Measurements from ENCODE around the gene SMPX. TPM values are rescaled to one million over a fixed set of nuclear protein-coding genes. Genes with fewer than 3 reads are reported as not detected.

Gene SMPX
- total RNA-seq, 1 donor from 2014 or later = not detected

DNA sequence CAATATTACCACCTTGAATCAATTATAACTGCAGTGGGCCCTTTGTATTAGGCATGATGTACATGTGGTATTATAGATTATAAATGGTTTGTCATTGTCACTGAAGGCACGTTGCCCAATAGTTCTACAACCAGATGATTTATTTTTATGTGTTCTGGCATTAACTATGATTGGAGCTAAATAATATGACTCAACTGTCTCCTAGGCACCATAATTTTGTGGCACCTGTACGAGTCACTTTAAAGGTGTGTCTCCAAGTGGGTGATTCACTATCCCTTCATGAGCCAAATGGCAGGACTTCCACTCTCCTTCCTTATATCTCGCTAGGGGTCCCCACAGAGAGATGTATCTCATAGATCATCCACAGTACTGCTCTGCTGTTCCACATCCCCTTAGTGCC, 6.1 kb upstream of the SMPX start:
- no peak overlapping the region for H3K27ac Mint-ChIP-seq (ENCODE audit: unreplicated experiment)
- no peaks in the 10 kb centered on the region for H3K27me3 ChIP-seq (ENCODE audit: insufficient read depth, low read length)
- no peaks in the 10 kb centered on the region for H4K20me1 ChIP-seq (ENCODE audit: insufficient read depth, low read length)

GRCh38 chrX:21758488-21758887, 572 bp upstream of the SMPX start:
- H3K9me3 ChIP-seq (ENCODE audit: insufficient read depth, low read depth, low read length) = no peaks in the 10 kb centered on the region
- H3K27me3 ChIP-seq (ENCODE audit: insufficient read depth, low read length) = no peaks in the 10 kb centered on the region
- H3K9me3 Mint-ChIP-seq (ENCODE audit: unreplicated experiment) = no peaks in the 10 kb centered on the region
- no peaks in the 10 kb centered on the region for H3K4me1 ChIP-seq (ENCODE audit: insufficient read depth, low read length)
- no peak overlapping the region for H3K27ac Mint-ChIP-seq (ENCODE audit: unreplicated experiment)
- no peak overlapping the region for H3K4me2 ChIP-seq (ENCODE audit: low read length)
- H3K36me3 ChIP-seq (ENCODE audit: insufficient read depth, low read length) = no peaks in the 10 kb centered on the region
- peaks cover 6% of the 10 kb centered on the region for H3K4me1 Mint-ChIP-seq (ENCODE audit: low read depth, unreplicated experiment)
- H2AFZ ChIP-seq (ENCODE audit: low read depth, low read length) = no peak overlapping the region
- H3K27ac ChIP-seq (ENCODE audit: low read depth, low read length) = no peak overlapping the region
- TF ChIP-seq, protein P1, sequence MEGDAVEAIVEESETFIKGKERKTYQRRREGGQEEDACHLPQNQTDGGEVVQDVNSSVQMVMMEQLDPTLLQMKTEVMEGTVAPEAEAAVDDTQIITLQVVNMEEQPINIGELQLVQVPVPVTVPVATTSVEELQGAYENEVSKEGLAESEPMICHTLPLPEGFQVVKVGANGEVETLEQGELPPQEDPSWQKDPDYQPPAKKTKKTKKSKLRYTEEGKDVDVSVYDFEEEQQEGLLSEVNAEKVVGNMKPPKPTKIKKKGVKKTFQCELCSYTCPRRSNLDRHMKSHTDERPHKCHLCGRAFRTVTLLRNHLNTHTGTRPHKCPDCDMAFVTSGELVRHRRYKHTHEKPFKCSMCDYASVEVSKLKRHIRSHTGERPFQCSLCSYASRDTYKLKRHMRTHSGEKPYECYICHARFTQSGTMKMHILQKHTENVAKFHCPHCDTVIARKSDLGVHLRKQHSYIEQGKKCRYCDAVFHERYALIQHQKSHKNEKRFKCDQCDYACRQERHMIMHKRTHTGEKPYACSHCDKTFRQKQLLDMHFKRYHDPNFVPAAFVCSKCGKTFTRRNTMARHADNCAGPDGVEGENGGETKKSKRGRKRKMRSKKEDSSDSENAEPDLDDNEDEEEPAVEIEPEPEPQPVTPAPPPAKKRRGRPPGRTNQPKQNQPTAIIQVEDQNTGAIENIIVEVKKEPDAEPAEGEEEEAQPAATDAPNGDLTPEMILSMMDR (IDR thresholded peaks at IDR 0.05; ENCODE audit: insufficient read depth, low read depth, low read length) = no peak
- no peak for TF ChIP-seq EZH2 (IDR thresholded peaks at IDR 0.05; ENCODE audit: insufficient read depth, low read length)
- H3K79me2 ChIP-seq (ENCODE audit: insufficient read depth, low read length) = no peaks in the 10 kb centered on the region
- H3K4me3 ChIP-seq (ENCODE audit: insufficient read depth, low read depth, low read length) = no peak overlapping the region
- no peak for FAIRE-seq
- no peaks in the 10 kb centered on the region for H3K36me3 Mint-ChIP-seq (ENCODE audit: low read depth, unreplicated experiment)
- H3K9ac ChIP-seq (ENCODE audit: low read length) = no peak overlapping the region
- H3K27me3 Mint-ChIP-seq (ENCODE audit: low read depth, unreplicated experiment) = no peaks in the 10 kb centered on the region
- H3K4me3 Mint-ChIP-seq (ENCODE audit: unreplicated experiment) = no peak overlapping the region
- no peaks in the 10 kb centered on the region for H4K20me1 ChIP-seq (ENCODE audit: insufficient read depth, low read length)
- no peak for DNase-seq (ENCODE audit: low read depth)

More for the DNA sequence above, 6.1 kb upstream of the SMPX start:
- DNase-seq (ENCODE audit: low read depth) = no peak
- Mint-ChIP-seq H3K4me1 (ENCODE audit: low read depth, unreplicated experiment) (no peaks in the 10 kb centered on the region), H3K4me3 (ENCODE audit: unreplicated experiment) (no peak overlapping the region), H3K36me3 (ENCODE audit: low read depth, unreplicated experiment) (no peaks in the 10 kb centered on the region), H3K27me3 (ENCODE audit: low read depth, unreplicated experiment) (no peaks in the 10 kb centered on the region), H3K9me3 (ENCODE audit: unreplicated experiment) (peaks cover 4% of the 10 kb centered on the region)
- TF ChIP-seq, protein P1 (IDR thresholded peaks at IDR 0.05; ENCODE audit: insufficient read depth, low read depth, low read length) = no peak
- TF ChIP-seq EZH2 (IDR thresholded peaks at IDR 0.05; ENCODE audit: insufficient read depth, low read length) = no peak
- H3K36me3 ChIP-seq (ENCODE audit: insufficient read depth, low read length) = no peaks in the 10 kb centered on the region
- H3K4me3 ChIP-seq (ENCODE audit: insufficient read depth, low read depth, low read length) = no peak overlapping the region
- H3K9ac ChIP-seq (ENCODE audit: low read length) = no peak overlapping the region
- no peak overlapping the region for H3K27ac ChIP-seq (ENCODE audit: low read depth, low read length)
- no peaks in the 10 kb centered on the region for H3K9me3 ChIP-seq (ENCODE audit: insufficient read depth, low read depth, low read length)
- H3K4me1 ChIP-seq (ENCODE audit: insufficient read depth, low read length) = no peaks in the 10 kb centered on the region
- FAIRE-seq = peak; percentile 34
- no peak overlapping the region for H2AFZ ChIP-seq (ENCODE audit: low read depth, low read length)
- H3K4me2 ChIP-seq (ENCODE audit: low read length) = no peak overlapping the region
- no peaks in the 10 kb centered on the region for H3K79me2 ChIP-seq (ENCODE audit: insufficient read depth, low read length)

GRCh38 chrX:21756785-21757529, 959 bp downstream of the SMPX start:
- Histone ChIP-seq H2AFZ (ENCODE audit: low read depth, low read length) (no peak overlapping the region), H3K36me3 (ENCODE audit: insufficient read depth, low read length) (no peaks in the 10 kb centered on the region), H3K79me2 (ENCODE audit: insufficient read depth, low read length) (no peaks in the 10 kb centered on the region), H3K4me2 (ENCODE audit: low read length) (no peak overlapping the region), H3K4me1 (ENCODE audit: insufficient read depth, low read length) (no peaks in the 10 kb centered on the region), H4K20me1 (ENCODE audit: insufficient read depth, low read length) (no peaks in the 10 kb centered on the region), H3K9me3 (ENCODE audit: insufficient read depth, low read depth, low read length) (no peaks in the 10 kb centered on the region), H3K27ac (ENCODE audit: low read depth, low read length) (no peak overlapping the region), H3K9ac (ENCODE audit: low read length) (no peak overlapping the region), H3K4me3 (ENCODE audit: insufficient read depth, low read depth, low read length) (no peak overlapping the region), H3K27me3 (ENCODE audit: insufficient read depth, low read length) (no peaks in the 10 kb centered on the region)
- Mint-ChIP-seq H3K9me3 (ENCODE audit: unreplicated experiment) (no peaks in the 10 kb centered on the region), H3K27ac (ENCODE audit: unreplicated experiment) (no peak overlapping the region), H3K36me3 (ENCODE audit: low read depth, unreplicated experiment) (no peaks in the 10 kb centered on the region), H3K4me1 (ENCODE audit: low read depth, unreplicated experiment) (peaks cover 6% of the 10 kb centered on the region), H3K27me3 (ENCODE audit: low read depth, unreplicated experiment) (no peaks in the 10 kb centered on the region), H3K4me3 (ENCODE audit: unreplicated experiment) (no peak overlapping the region)
- FAIRE-seq = no peak
- no peak for DNase-seq (ENCODE audit: low read depth)
- no peak for TF ChIP-seq EZH2 (IDR thresholded peaks at IDR 0.05; ENCODE audit: insufficient read depth, low read length)
- TF ChIP-seq, protein P1 (IDR thresholded peaks at IDR 0.05; ENCODE audit: insufficient read depth, low read depth, low read length) = no peak
